Measurements from ENCODE around the gene FOXP2. TPM values are rescaled to one million over a fixed set of nuclear protein-coding genes. Genes with fewer than 3 reads are reported as not detected.

The FOXP2 gene
- total RNA-seq, 4 donors from 2014 or later, result 11.8 to 25.8 (median 17.2) TPM

DNA sequence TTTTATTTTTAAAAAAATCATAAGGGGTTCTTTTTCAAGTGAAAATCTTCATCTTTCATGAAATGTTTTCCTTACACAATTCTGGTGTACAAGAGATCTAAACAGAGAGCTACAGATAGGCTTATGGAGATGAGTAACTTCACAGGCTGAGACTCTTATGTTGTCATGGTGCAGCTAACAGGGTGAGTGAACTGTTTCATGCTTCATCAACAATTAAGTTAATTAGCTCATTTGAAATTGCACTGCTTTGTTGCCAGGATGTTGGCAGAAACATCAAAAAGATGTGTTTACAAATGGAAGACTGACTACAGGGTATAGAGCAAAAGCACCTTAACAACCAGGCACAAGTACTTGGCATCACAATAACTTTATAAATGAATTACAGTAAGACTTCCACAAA, 230.8 kb downstream of the FOXP2 start:
- Histone ChIP-seq H3K27ac (no peak overlapping the region), H3K27me3 (no peaks in the 10 kb centered on the region), H3K4me3 (no peak overlapping the region), H3K4me1 (no peaks in the 10 kb centered on the region), H3K9me3 (no peaks in the 10 kb centered on the region), H3K36me3 (peaks cover 0 to 3% (median 0%) of the 10 kb centered on the region in 3 donors)
- TF ChIP-seq, protein P1, sequence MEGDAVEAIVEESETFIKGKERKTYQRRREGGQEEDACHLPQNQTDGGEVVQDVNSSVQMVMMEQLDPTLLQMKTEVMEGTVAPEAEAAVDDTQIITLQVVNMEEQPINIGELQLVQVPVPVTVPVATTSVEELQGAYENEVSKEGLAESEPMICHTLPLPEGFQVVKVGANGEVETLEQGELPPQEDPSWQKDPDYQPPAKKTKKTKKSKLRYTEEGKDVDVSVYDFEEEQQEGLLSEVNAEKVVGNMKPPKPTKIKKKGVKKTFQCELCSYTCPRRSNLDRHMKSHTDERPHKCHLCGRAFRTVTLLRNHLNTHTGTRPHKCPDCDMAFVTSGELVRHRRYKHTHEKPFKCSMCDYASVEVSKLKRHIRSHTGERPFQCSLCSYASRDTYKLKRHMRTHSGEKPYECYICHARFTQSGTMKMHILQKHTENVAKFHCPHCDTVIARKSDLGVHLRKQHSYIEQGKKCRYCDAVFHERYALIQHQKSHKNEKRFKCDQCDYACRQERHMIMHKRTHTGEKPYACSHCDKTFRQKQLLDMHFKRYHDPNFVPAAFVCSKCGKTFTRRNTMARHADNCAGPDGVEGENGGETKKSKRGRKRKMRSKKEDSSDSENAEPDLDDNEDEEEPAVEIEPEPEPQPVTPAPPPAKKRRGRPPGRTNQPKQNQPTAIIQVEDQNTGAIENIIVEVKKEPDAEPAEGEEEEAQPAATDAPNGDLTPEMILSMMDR (IDR thresholded peaks at IDR 0.05), result no peak
- TF ChIP-seq EP300 (IDR thresholded peaks at IDR 0.05) (no peak), POLR2A (IDR thresholded peaks at IDR 0.05) (no peak)
- no peak for DNase-seq (ENCODE audit: low spot score in 2 of 2)

DNA sequence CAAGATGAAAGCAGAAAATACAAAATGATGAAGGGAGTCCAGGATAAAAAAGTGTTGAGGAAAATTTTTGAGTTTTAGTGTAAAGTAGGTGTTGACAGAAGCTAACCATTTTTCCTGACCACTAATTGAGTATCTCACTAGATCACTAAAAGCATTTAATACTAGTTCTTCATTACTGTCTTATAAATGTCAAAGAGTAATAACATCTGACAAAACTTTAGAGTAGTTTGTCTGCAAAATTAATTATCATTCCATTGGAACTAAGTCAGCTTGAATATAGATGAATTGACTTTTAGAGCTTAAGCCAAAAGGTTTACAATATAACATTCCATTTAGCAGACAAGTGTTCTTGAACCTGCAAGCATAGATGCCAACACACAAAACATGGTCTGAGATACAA, 232.9 kb downstream of the FOXP2 start:
- Histone ChIP-seq H3K36me3 (peaks cover 0 to 3% (median 0%) of the 10 kb centered on the region in 3 donors), H3K4me1 (no peaks in the 10 kb centered on the region), H3K9me3 (no peaks in the 10 kb centered on the region), H3K4me3 (no peak overlapping the region), H3K27ac (no peak overlapping the region), H3K27me3 (no peaks in the 10 kb centered on the region)
- no peak for TF ChIP-seq EP300 (IDR thresholded peaks at IDR 0.05)
- TF ChIP-seq POLR2A (IDR thresholded peaks at IDR 0.05), result no peak
- TF ChIP-seq, protein P1 (IDR thresholded peaks at IDR 0.05), result no peak
- no peak for DNase-seq (ENCODE audit: low spot score in 2 of 2)

DNA sequence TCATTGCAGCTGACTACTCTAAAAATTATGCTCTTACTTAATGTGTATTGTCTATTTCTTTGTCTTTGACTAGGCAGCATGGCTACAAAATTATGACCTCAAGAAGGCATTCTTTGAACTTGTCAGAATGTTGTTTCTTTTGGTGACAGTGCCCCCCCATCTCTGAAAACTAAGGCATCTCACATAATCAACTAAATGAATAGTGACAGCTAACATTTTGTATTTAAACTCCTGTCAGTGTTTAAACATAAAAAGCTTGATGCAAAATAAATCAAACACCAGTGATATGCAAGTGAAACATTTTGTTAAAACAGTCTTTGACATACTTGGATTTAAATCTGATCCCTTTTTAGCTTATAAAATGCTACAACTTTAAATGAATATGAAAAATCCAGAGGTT, 233.5 kb downstream of the FOXP2 start:
- DNase-seq (ENCODE audit: low spot score in 2 of 2), result no peak
- TF ChIP-seq, protein P1 (IDR thresholded peaks at IDR 0.05), result no peak
- TF ChIP-seq POLR2A (IDR thresholded peaks at IDR 0.05), result no peak
- no peak for TF ChIP-seq EP300 (IDR thresholded peaks at IDR 0.05)

DNA sequence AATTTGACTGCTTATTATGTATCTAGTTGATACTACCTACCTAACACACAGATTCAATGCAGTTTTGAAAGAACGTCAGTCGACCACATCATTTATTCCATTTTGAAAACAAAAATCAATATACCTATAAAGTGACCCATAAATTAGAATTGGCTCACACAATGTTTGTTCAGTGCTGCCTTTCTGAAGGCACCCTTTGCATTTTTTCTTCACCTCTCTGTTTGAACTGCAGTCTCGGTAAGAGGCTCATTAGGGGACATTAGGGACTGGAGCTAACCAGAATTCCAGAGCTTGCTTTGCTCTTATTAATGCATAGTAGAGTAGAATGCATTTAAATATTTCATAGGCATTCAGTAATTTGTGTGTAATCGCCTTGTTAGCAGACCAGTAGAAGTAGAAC, 234.1 kb downstream of the FOXP2 start:
- no peaks in the 10 kb centered on the region for H3K36me3 ChIP-seq
- no peak for TF ChIP-seq EP300 (IDR thresholded peaks at IDR 0.05)
- TF ChIP-seq, protein P1 (IDR thresholded peaks at IDR 0.05), result no peak
- no peak for TF ChIP-seq POLR2A (IDR thresholded peaks at IDR 0.05)
- no peak overlapping the region for H3K4me3 ChIP-seq
- WGBS, 2 donors, result 94 to 97% methylated on average over 4 of the region's 4 CpGs
- no peak overlapping the region for H3K27ac ChIP-seq
- H3K4me1 ChIP-seq, result no peaks in the 10 kb centered on the region
- no peak for DNase-seq (ENCODE audit: low spot score in 2 of 2)
- H3K27me3 ChIP-seq, result no peaks in the 10 kb centered on the region
- no peaks in the 10 kb centered on the region for H3K9me3 ChIP-seq

More for the DNA sequence above, 233.5 kb downstream of the FOXP2 start:
- H3K4me3 ChIP-seq, result no peak overlapping the region
- no peak overlapping the region for H3K27ac ChIP-seq
- H3K9me3 ChIP-seq, result no peaks in the 10 kb centered on the region
- no peaks in the 10 kb centered on the region for H3K27me3 ChIP-seq
- H3K4me1 ChIP-seq, result no peaks in the 10 kb centered on the region
- no peaks in the 10 kb centered on the region for H3K36me3 ChIP-seq

DNA sequence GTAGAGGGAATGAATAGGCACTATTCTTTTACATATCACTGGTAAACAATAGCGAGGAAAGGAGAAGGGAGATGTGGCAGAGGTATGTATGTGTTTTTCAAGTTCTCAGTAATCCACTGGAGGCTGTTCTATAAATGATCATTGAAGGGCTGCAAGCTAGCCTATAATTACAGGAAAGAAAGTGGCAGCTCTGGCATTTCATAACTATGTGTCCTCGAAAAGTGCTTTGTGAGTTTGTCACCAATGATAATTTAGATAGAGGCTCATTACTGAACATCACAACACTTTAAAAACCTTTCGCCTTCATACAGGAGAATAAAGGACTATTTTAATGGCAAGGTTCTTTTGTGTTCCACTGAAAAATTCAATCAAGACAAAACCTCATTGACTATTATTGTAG, 235.1 kb downstream of the FOXP2 start:
- H3K4me1 ChIP-seq, result no peaks in the 10 kb centered on the region
- H3K9me3 ChIP-seq, result no peaks in the 10 kb centered on the region
- 76 to 80% methylated on average over 3 of the region's 3 CpGs for WGBS, 2 donors
- H3K27me3 ChIP-seq, result no peaks in the 10 kb centered on the region
- H3K27ac ChIP-seq, result no peak overlapping the region
- H3K4me3 ChIP-seq, result no peak overlapping the region
- H3K36me3 ChIP-seq, result no peaks in the 10 kb centered on the region
- no peak for DNase-seq (ENCODE audit: low spot score in 2 of 2)
- TF ChIP-seq POLR2A (IDR thresholded peaks at IDR 0.05) (no peak), EP300 (IDR thresholded peaks at IDR 0.05) (no peak)
- TF ChIP-seq, protein P1 (IDR thresholded peaks at IDR 0.05), result no peak
